SK-MEL-5 (cell line): ENCODE results near the gene CDCA5. TPM values are rescaled to one million over a fixed set of nuclear protein-coding genes. Genes with fewer than 3 reads are reported as not detected.
A peak's percentile ranks its signal among the peaks of the same experiment; 100 is the strongest.

Experiments used
- DNase-seq: peaks from one replicate; pipeline ENCODE4 v3.0.0-alpha.2; 2016; ENCODE audit warnings: low read depth, low spot score
- in situ Hi-C: cut with HindIII; loops from 2 replicates; pipeline ENCODE4 v1.10.0; 2016; ENCODE audit warnings: low sequenced_read_pairs, high pct_unique_total_duplicates, low pct_unique_long_range_greater_than_20kb
- total RNA-seq: library from RNA; depleted of rRNA; stranded (reverse); fragments of >200 nt; shearing (Covaris generic); gene quantifications from 2 replicates; pipeline ENCODE4 v1.2.3, GENCODE V29; 2014

CDCA5 gene
- total RNA-seq, 1 experiment from 2014 or later: 21.7 TPM

DNA sequence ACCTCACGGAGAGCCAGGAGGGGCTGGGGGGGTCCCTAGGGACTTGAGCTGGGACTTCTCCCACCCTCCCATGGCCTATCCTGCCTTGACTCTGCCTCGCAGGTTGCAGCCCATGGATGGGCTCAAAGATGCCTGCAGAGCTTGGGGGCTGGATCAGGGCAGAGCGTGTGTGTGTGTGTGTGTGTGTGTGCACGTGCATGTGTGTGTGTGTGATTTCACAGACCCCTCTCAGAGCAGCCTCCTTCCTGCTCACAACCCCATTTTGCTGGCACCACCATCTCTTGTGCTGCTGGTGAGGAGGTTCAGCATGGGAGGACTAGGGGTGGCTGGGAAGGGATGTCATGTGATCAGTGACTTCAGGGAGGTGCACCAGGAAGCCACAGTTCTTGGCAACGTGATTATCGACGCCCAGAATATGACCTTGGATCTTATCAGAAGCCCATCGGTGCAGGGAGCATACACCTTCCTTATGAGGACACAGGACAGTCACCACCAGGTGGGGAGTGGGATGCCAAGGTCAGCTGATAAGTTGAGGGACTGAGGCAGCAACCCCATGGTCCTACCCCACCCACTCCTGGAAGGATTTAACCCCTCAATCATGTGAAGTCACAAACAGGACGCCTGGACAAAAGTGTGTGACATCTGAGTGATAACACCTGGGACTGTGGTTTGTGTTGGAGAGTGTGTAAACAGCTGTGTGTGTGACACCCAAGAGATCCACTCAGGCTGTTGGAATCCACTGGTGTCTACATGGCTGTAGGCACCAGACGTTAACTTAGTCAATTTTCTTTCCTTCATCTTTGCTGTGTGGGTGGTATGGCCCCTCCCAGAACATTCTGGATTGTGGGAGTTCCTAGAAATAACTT is 23.6 kb downstream of the CDCA5 start:
- no peak for DNase-seq
- in situ Hi-C loops: no loop called here

DNA sequence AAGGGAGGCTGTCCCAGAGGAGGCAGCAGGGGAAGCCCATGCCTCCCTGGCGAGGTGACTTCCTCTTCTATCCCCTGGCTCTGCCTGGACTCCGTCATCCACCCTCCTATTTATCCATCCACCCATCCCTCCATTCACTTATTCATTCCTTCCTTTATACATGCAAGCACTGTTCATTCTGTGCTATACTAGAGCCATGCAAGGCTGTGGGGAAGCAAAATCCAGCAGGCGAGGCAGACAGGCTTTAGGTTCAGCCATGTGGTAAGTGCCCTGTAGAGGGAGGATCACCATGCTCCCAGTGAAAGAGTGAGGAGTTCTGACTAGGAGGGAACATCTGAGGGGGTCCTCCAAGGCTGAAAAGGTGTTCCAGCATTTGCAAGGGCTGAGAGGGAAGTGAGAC is 24.3 kb downstream of the CDCA5 start:
- DNase-seq: no peak
- in situ Hi-C loops: no loop called here

DNA sequence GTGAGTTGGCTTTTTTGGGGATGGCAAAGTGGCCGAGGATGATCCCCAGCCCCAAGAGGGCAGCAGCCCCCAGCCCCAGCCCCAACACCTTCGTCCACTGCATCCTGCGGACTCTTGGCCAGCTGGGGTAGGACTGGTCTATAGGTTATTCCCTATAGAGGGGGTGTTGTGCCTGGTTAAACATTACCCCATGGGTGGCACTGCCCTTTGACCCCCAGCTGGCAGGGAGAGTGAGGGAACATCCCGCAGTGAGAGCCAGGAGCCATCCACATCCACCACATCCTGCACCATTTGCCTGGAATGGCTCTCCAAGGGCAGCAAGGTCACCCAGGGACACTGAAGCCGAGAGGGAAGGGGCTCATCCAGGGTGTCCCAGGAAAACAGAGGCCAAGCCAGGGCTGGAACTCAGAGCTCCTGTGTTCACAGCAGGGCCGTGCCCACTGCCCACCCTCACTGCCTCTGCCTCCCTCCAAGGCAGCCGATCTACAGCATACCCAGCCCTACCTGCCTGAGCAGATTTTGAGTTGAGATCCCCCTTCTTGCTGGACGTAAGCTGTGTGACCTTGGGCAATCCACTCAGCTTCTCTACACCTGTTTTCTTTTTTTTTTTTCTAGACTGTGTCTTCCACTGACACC is 25.3 kb downstream of the CDCA5 start, which contains the start of gene NAALADL1:
NAALADL1 (minus strand) TSS at position 135 of the 636 bp plus-strand sequence; CDS start at position 103, 32 bp downstream.
- in situ Hi-C loops: no loop called here
- no peak for DNase-seq

DNA sequence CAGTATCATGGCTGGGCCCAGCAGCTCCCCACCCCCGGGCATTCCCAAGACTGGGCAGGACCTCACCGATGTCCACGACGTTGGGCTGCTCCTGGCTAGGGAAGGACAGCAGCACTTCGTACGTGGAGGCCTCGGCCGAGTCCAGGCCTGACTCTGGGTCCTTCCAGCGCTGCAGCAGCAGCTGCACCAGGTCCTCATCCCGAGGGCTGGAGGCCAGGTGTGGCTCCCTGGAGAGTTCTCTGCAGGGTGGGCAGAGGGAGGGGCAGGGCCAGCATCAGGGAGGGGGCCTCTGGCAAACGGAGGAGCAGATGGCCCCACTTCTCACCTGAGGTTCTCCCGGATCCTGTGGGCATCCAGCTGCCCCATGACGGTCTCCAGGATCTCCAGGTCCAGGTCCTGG is 25.8 kb downstream of the CDCA5 start:
- DNase-seq: no peak
- in situ Hi-C loops: no loop called here

DNA sequence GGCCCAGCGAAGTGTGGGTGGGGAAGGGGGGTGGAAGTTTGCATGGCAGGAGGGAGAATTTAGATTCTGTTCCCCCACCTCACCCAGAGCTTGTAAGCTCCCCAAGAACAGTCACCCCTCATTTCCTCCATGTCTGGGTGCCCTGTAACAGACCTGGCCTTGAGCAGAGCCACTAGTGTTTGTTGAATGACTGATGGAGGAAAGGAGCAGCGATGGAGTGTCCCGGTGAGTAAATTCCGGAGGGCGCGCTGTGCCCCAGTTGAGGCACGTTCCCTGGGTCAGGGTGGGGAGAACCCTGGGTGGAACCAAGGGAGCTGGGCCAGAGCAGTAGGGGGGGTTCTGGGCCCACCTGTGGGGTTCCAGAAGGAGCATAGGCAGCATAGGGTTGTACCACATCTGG is 26.3 kb downstream of the CDCA5 start:
- DNase-seq: no peak
- in situ Hi-C loops: no loop called here

DNA sequence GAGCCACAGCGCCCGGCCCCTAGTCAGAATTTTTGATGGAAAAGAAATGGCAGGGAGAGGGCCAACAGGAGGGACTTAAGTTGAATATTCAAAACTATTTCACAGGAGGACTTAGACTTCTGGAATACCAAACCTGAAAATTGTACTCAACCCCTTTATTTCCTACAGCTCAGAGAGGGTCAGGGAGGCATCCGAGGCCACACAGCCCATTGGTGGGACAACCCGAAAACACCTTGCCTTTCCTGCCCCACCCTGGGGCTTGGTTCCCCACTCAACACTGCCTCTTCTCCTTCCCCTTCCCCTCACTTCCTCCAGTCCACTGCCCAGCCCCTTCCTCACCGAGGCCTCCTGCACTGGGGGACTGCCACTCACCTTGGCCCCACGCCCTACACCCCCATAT is 26.8 kb downstream of the CDCA5 start:
- in situ Hi-C loops: no loop called here
- no peak for DNase-seq

DNA sequence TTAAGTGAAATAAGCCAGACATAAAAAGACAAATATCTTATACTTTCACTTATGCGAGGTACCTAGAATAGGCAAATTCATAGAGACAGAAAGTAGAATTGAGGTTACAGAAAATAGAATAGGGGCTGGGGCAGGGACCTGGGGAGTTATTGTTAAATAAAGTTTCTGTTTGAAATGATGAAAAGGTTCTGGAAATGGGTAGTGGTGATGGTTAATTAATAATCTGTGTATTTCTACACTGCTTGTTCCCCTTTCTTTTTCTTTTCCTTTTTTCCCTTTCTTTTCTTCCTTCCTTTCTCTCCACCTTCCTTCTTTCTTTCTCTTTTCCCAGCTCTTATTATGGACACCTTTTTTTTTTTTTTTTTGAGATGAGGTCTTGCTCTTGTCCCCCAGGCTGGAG is 28.3 kb downstream of the CDCA5 start:
- DNase-seq: no peak
- in situ Hi-C loops: no loop called here

DNA sequence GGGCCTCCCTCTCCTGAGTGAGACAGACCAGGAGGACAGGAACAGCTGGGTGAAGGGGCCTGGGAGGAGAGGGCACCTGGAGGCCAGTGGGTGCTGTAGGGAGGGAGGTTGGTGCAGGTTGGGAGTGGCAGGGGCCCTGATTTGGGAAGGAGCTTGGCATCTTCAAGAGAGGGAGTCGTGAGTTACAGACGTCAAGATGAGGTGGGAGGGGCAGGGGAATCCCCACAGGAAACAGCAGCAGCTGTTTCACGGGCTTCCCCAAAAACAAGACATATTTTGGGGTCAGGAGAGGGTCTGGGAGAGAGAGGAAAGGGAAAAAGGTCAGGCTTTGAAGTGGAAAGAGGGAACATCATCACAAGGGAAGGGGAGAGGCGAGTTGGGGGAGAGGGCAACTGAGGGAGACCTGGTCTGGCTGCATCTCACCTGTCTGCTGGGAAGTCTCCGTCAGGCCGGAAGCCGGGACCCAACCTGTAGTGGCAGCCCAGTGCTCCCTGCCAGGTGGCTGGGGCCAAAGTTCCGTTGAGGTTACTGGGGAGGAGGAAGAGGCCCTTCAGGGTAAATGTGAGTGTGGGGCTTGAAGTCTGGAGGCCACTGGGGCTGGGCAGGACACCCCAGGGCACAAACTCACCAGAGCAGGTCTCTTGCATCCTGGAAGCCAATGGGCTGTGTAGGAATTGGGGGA is 29.9 kb downstream of the CDCA5 start:
- no peak for DNase-seq
- in situ Hi-C loops: no loop called here

DNA sequence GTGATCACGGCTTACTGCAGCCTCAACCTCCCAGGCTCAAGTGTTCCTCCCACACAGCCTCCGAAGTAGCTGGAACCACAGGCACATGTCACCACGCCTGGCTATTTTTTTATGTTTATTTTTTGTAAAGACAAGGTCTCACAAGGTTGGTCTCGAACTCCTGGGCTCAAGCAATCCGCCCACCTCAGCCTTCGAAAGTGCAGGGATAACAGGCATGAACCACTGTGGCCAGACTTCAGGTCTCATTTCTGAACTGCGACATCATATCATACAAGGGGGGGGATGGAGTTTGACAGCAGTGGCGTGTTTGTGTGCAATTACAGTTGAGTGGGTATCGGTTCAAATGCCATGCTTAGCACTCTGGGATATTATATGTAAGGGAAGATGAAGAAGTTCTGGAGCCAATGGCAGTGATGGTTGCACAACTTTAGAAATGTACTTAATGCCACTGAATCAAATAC is 32.4 kb downstream of the CDCA5 start:
- in situ Hi-C loops: no loop called here
- no peak for DNase-seq

DNA sequence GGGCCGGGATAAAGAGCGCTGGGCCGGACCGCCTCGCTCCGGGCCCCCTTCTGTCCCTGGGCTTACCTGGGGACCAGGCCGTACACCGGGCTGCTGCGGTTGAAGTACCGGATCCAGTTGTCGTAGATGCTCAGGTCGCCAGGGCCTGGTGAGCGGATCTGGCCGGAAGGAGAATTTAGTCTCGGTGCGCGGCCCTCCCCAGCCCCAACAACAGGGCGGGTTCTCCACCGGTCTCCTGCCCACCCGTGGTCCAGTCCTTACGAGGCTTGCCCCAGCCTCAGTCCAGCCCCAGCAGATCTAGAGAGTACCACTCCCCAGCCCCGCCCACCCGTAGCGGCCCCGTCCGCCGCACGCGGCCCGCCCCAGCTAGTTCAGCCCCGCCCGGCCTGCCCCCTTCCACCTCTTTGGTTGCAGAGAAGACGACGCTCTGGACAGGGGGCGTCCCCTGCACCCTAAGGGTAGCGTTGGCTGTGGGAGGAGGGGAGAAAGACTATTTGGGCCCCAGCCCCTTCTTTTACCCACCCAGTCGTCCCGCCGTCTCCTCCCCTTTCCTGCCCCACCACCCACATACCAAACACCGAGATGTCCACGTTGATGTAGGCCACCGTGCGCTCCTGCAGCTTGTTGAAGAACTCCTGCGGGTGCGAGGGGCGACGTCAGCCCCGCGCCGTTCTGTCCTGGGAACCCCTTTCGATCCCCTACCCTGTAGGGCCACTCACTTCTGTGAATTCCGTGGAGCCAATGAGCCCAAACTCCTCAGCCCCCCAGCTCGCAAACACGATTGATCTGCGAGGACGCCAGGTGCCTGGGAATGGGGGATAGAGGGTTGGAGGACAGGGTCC is 36.0 kb downstream of the CDCA5 start:
- in situ Hi-C loops: no loop called here
- no peak for DNase-seq

DNA sequence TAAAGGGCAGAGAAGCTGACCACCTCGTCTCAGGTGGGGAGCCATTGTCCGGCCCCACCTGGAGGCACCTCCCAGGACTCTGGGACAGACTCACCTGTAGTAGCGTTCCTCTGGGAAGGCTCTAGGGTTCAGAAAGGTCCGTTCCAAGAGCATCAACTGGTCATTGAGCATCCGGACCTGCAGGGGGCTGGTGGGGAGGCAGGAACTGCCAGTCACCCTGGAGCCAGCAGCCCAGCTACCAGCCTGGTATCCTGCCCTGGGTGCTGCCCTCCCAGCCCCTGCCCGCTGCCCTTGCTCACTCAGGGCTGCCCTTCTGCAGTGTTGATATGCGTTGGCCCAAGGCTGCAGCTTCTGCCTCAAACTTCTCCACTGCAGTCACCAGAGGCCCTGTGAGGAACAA is 38.1 kb downstream of the CDCA5 start:
- in situ Hi-C loops: no loop called here
- no peak for DNase-seq

DNA sequence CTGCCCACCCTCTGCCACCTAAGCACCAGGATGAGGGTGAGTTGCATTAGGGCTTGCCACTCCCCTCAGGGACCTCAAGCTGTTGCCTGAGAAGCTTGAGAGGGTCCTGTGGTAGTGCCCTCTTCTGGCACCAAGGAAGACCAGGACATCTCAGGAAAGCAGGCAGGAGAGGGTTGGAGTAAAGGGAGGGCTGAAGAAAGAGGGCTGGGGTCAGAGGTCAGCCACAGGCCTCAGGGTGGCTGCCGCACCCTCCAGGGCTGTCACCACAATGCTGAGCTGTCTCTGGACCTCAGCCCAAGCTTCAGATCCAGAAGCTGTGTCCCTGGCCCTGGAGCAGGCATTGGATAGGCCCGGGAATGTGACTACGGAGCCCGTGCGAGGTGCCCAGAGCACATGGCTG is 38.8 kb downstream of the CDCA5 start:
- no peak for DNase-seq
- in situ Hi-C loops: no loop called here

DNA sequence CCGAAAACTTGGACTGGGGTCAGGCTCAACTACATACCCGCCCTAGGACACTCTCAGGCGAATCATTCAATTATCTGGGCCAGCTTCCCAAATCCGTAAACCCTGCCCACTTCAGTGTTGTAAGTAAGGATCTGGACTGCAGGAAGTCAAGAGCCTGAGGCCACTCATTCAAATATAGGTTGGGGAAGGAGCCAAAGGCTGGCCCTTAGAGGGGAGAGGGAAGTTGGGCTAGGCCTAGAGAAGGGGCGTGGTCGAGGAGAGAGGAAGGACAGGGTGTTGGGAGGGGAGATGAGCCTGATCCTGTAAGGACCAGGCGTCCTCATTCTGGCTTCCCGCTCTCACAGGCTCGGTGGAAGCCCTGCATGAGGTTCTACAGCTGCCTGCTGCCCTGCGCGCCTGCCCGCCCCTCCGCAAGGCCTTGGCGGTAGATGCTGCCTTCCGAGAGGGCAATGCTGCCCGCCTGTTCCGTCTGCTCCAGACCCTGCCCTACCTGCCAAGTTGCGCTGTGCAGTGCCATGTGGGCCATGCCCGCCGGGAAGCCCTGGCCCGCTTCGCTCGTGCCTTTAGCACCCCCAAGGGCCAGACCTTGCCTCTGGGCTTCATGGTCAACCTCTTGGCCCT is 39.8 kb downstream of the CDCA5 start:
- no peak for DNase-seq
- in situ Hi-C loops: no loop called here

DNA sequence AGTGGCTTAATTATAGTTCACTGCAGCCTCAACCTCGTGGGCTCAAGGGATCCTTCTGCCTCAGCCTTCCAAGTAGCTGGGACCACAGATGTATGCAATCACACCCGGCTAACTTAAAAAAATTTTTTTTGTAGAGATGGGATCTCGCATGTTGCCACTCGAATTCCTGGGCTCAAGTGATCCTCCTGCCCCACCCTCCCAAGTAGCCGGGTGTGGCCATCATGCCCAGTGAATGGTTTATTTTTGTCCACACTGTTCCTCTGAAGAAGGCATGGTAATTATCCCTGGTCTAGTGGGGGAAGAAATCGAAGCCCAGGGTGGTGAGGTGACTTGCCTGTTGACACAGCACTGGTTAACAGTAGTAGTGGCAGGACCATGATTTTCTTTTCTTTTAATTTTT is 40.9 kb downstream of the CDCA5 start:
- no peak for DNase-seq
- in situ Hi-C loops: no loop called here

DNA sequence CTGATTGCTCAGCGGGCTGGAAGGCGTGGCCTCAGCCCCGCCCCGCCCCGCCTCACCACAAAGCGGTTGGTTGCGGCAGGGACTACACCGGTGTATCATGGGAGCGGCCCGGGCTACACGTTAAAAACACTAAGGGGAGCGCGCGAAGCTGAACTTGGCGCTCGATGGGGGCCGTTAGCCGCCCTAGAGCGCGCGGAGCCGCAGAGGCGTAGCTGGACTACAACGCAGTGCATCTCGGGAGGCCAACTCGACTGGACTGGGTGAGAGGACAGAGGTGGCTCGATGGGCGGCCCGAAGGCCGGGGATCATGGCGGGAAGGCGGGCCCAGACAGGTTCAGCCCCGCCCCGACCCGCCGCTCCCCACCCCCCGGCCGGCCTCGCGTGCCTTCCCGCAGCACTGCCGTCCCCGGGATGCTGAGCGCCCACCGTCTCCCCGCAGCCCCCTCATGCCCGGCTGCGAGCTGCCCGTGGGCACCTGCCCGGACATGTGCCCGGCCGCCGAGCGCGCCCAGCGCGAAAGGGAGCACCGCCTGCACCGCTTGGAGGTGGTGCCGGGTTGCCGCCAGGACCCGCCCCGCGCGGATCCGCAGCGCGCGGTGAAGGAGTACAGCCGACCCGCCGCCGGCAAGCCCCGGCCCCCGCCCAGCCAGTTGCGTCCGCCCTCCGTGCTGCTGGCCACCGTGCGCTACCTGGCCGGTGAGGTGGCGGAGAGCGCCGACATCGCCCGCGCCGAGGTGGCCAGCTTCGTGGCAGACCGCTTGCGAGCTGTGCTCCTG is 42.8 kb downstream of the CDCA5 start, which contains the start of gene SAC3D1:
SAC3D1 (plus strand) TSS at position 364 of the 776 bp plus-strand sequence; CDS start at position 447, 83 bp downstream.
- DNase-seq: peak; percentile 94
- in situ Hi-C loops: no loop called here

DNA sequence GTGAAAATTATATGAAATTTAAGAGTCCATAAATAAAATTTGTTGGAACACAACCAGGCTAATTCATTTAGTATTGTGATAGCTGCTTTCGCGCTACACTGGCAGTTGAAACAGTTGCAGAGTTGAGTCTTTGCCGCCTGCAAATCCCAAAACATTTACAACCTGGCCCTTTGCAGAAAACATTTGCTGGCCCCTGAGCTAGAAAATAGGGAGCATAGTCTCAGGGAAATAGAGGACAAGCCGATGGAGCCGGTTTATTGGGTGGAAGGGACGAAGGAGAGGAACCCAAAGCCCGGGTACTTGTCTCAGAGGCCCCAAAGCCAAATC is 43.4 kb downstream of the CDCA5 start:
- no peak for DNase-seq
- in situ Hi-C loops: no loop called here

DNA sequence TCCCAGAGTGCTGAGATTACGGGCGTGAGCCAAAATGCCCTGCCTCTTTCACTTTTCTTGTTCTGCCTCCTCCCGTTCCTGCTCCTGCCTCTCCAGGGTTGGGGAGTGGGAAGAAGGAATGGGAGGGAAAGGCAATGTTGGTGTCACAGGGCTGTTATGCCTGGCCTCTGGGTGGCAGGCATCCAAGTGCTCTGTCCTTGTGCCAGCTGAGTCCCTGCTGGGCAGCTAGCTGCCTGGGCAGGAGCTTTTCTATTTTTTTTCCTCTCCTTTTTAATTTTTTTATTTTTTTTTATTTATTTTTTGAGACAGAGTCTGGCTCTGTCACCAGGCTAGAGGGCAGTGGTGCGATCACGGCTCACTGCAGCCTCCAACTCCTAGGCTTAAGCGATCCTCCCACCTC is 46.9 kb downstream of the CDCA5 start:
- DNase-seq: no peak
- in situ Hi-C loops: no loop called here
